Parathyroid adenoma (tissue), 2 donors: ENCODE data around the gene CLDN19.

Experiments used
- H2AFZ ChIP-seq: fragments of 300-600 bp; sonication (generic); one replicate; pipeline ENCODE4 v1.7.0; 2017; ENCODE audit warnings: antibody characterized with exemption, mild to moderate bottlenecking
- H3K27ac ChIP-seq: fragments of 300-600 bp; sonication (generic); one replicate; pipeline ENCODE4 v1.7.0; 2017
- H3K27me3 ChIP-seq: fragments of 300-600 bp; sonication (generic); one replicate; pipeline ENCODE4 v1.7.0; 2017; ENCODE audit warnings: low read length; ENCODE audit not compliant: control insufficient read depth, insufficient read depth
- H3K36me3 ChIP-seq: fragments of 300-600 bp; sonication (generic); one replicate; pipeline ENCODE4 v1.7.0; 2017; ENCODE audit warnings: low read length; ENCODE audit not compliant: control insufficient read depth, insufficient read depth
- H3K4me1 ChIP-seq: fragments of 300-600 bp; sonication (generic); one replicate; pipeline ENCODE4 v1.7.0; 2017; ENCODE audit warnings: control low read depth
- H3K4me2 ChIP-seq: fragments of 300-600 bp; sonication (generic); one replicate; pipeline ENCODE4 v1.7.0; 2017; ENCODE audit warnings: low read length
- H3K4me3 ChIP-seq: fragments of 300-600 bp; sonication (generic); one replicate; pipeline ENCODE4 v1.7.0; 2017; ENCODE audit warnings: low read depth, low read length
- H3K79me2 ChIP-seq: fragments of 300-600 bp; sonication (generic); one replicate; pipeline ENCODE4 v1.7.0; 2017; ENCODE audit warnings: control low read depth
- H3K9ac ChIP-seq: fragments of 300-600 bp; sonication (generic); one replicate; pipeline ENCODE4 v1.7.0; 2017; ENCODE audit warnings: mild to moderate bottlenecking
- H3K9me3 ChIP-seq: fragments of 300-600 bp; sonication (generic); one replicate; pipeline ENCODE4 v1.7.0; 2017; ENCODE audit warnings: low read length; ENCODE audit not compliant: control insufficient read depth
- CTCF ChIP-seq: fragments of 300-600 bp; sonication (generic); IDR thresholded peaks from one replicate; pipeline ENCODE4 v1.7.0; 2017; ENCODE audit warnings: antibody characterized with exemption, mild to moderate bottlenecking
- donor health status: primary hyperparathyroidism.

The CLDN19 gene

GRCh38 chr1:42737986-42738677, 1.9 kb downstream of the CLDN19 start:
- Histone ChIP-seq H3K4me3 (no peak overlapping the region), H3K4me2 (no peak overlapping the region), H3K27ac (no peak overlapping the region), H2AFZ (no peak overlapping the region), H3K9me3 (no peaks in the 10 kb centered on the region), H3K4me1 (peaks cover 9% of the 10 kb centered on the region), H3K27me3 (no peaks in the 10 kb centered on the region), H3K36me3 (no peaks in the 10 kb centered on the region), H3K79me2 (no peaks in the 10 kb centered on the region), H3K9ac (no peak overlapping the region)
- TF ChIP-seq CTCF, result no peak

GRCh38 chr1:42737257-42737656, 2.8 kb downstream of the CLDN19 start:
- Histone ChIP-seq H3K4me3 (no peak overlapping the region), H3K4me2 (no peak overlapping the region), H3K9me3 (no peaks in the 10 kb centered on the region), H2AFZ (no peak overlapping the region), H3K4me1 (peaks cover 9% of the 10 kb centered on the region), H3K79me2 (no peaks in the 10 kb centered on the region), H3K36me3 (no peaks in the 10 kb centered on the region), H3K9ac (no peak overlapping the region), H3K27ac (peak overlapping the region; percentile 61), H3K27me3 (no peaks in the 10 kb centered on the region)
- TF ChIP-seq CTCF, result peak; percentile 26

- Histone ChIP-seq H3K9ac (no peak overlapping the region), H3K4me2 (no peak overlapping the region), H3K4me3 (no peak overlapping the region), H3K27ac (peak overlapping the region; percentile 61), H3K27me3 (no peaks in the 10 kb centered on the region), H3K4me1 (peaks cover 9% of the 10 kb centered on the region), H2AFZ (no peak overlapping the region), H3K9me3 (no peaks in the 10 kb centered on the region), H3K79me2 (no peaks in the 10 kb centered on the region), H3K36me3 (no peaks in the 10 kb centered on the region)
- TF ChIP-seq CTCF, result no peak
These were observed 3.4 kb downstream of the CLDN19 start for GRCh38 chr1:42736571-42737200.

- no peak for TF ChIP-seq CTCF
- H3K27ac ChIP-seq, result peak overlapping the region; percentile 61
- H3K36me3 ChIP-seq, result no peaks in the 10 kb centered on the region
- no peak overlapping the region for H3K9ac ChIP-seq
- peaks cover 9% of the 10 kb centered on the region for H3K4me1 ChIP-seq
- no peaks in the 10 kb centered on the region for H3K79me2 ChIP-seq
- H3K9me3 ChIP-seq, result no peaks in the 10 kb centered on the region
- peak overlapping the region; percentile 38 for H2AFZ ChIP-seq
- no peak overlapping the region for H3K4me3 ChIP-seq
- no peaks in the 10 kb centered on the region for H3K27me3 ChIP-seq
- no peak overlapping the region for H3K4me2 ChIP-seq
These were observed 3.9 kb downstream of the CLDN19 start for GRCh38 chr1:42736152-42736551.
